NCI-H748 (cell line): ENCODE data around the gene SPACDR.
A peak's percentile ranks its signal among the peaks of the same experiment; 100 is the strongest.

Experiments
- DNase-seq: peaks from one replicate; lab custom pipeline; 2025; ENCODE audit not compliant: unreplicated experiment; lab: John Stamatoyannopoulos, UW

Gene SPACDR

GRCh38 chr7:100419660-100420226 lies 44.3 kb downstream of the SPACDR start:
- DNase-seq: no peak

GRCh38 chr7:100418930-100419659 lies 45.0 kb downstream of the SPACDR start:
- no peak for DNase-seq

- no peak for DNase-seq
Measured at GRCh38 chr7:100415448-100415847, 48.6 kb downstream of the SPACDR start.

- DNase-seq: no peak
Measured at GRCh38 chr7:100413889-100414288, 50.2 kb downstream of the SPACDR start.

- no peak for DNase-seq
Measured at GRCh38 chr7:100413346-100413745, 50.7 kb downstream of the SPACDR start.

- no peak for DNase-seq
Measured at GRCh38 chr7:100411101-100411500, 53.0 kb downstream of the SPACDR start.

GRCh38 chr7:100407285-100408180 lies 56.5 kb downstream of the SPACDR start:
- peak; percentile 52 for DNase-seq

- DNase-seq: no peak
Measured at GRCh38 chr7:100406767-100407166, 57.3 kb downstream of the SPACDR start.
